ENCODE data around the gene ARSJ. TPM values are rescaled to one million over a fixed set of nuclear protein-coding genes. Genes with fewer than 3 reads are reported as not detected.
"Not testable (repeated sequence)": the region's sequence is repeated elsewhere in the genome, so short reads cannot be mapped to it uniquely, and the experiment has no call there.

The ARSJ gene
- total RNA-seq, 4 donors from 2014 or later = 1.8 to 5.2 (median 2.8) TPM

GRCh38 chr4:113943085-113943484, 36.4 kb downstream of the ARSJ start:
- no peak for DNase-seq
- Histone ChIP-seq H3K4me1 (no peaks in the 10 kb centered on the region), H3K36me3 (no peaks in the 10 kb centered on the region), H3K9me3 (no peaks in the 10 kb centered on the region), H3K4me3 (no peak overlapping the region), H3K27ac (no peak overlapping the region), H3K27me3 (no peaks in the 10 kb centered on the region)
- TF ChIP-seq EP300 (IDR thresholded peaks at IDR 0.05; ENCODE audit: low read depth) (no peak), POLR2AphosphoS5 (IDR thresholded peaks at IDR 0.05) (no peak), CTCF (IDR thresholded peaks at IDR 0.05) (no peak), POLR2A (IDR thresholded peaks at IDR 0.05) (no peak)
- 46 to 100% methylated on average over 1 of the region's 1 CpG for WGBS, 2 donors (ENCODE audit: low coverage in 1 of 2)
- in situ Hi-C loops (cut with MboI; ENCODE audit: low pct_ligation_motif_present in 1 of 4, low pct_unique_long_range_greater_than_20kb in 1 of 4, low sequenced_read_pairs in 3 of 4) = loop anchor here in 3 of 4 donors (10.0 to 25.0 kb wide), 3 partner anchors 132 to 556 kb away; no protein-coding TSS in a partner anchor
- intact Hi-C loops (cut with DNase I; ENCODE audit: low total_unique reads) = no loop called here

GRCh38 chr4:113941836-113942235, 37.6 kb downstream of the ARSJ start:
- in situ Hi-C loops (cut with MboI; ENCODE audit: low pct_ligation_motif_present in 1 of 4, low pct_unique_long_range_greater_than_20kb in 1 of 4, low sequenced_read_pairs in 3 of 4) = loop anchor here in 3 of 4 donors (10.0 to 25.0 kb wide), 3 partner anchors 133 to 555 kb away; no protein-coding TSS in a partner anchor
- intact Hi-C loops (cut with DNase I; ENCODE audit: low total_unique reads) = no loop called here
- TF ChIP-seq POLR2AphosphoS5 (IDR thresholded peaks at IDR 0.05) = no peak
- no peak for TF ChIP-seq CTCF (IDR thresholded peaks at IDR 0.05)
- no peak for TF ChIP-seq POLR2A (IDR thresholded peaks at IDR 0.05)
- TF ChIP-seq EP300 (IDR thresholded peaks at IDR 0.05; ENCODE audit: low read depth) = no peak

GRCh38 chr4:113940103-113940502, 39.3 kb downstream of the ARSJ start:
- DNase-seq; H3K27ac ChIP-seq; H3K4me3 ChIP-seq; H3K9me3 ChIP-seq; H3K27me3 ChIP-seq; intact Hi-C loops (cut with DNase I; ENCODE audit: low total_unique reads); H3K36me3 ChIP-seq; H3K4me1 ChIP-seq: not testable (repeated sequence)
- 93 to 94% methylated on average over 2 of the region's 2 CpGs for WGBS, 2 donors (ENCODE audit: low coverage in 1 of 2)
- in situ Hi-C loops (cut with MboI; ENCODE audit: low pct_ligation_motif_present in 1 of 4, low pct_unique_long_range_greater_than_20kb in 1 of 4, low sequenced_read_pairs in 3 of 4) = loop anchor here in 3 of 4 donors (10.0 to 25.0 kb wide), 3 partner anchors 135 to 553 kb away; no protein-coding TSS in a partner anchor

More at GRCh38 chr4:113941836-113942235, 37.6 kb downstream of the ARSJ start:
- H3K4me1 ChIP-seq = no peaks in the 10 kb centered on the region
- no peak for DNase-seq
- H3K27me3 ChIP-seq = no peaks in the 10 kb centered on the region
- H3K9me3 ChIP-seq = no peaks in the 10 kb centered on the region
- H3K36me3 ChIP-seq = no peaks in the 10 kb centered on the region
- WGBS, 2 donors (ENCODE audit: low coverage in 1 of 2) = 85 to 93% methylated on average over 1 of the region's 1 CpG
- H3K27ac ChIP-seq = no peak overlapping the region
- H3K4me3 ChIP-seq = no peak overlapping the region

- in situ Hi-C loops (cut with MboI; ENCODE audit: low pct_ligation_motif_present in 1 of 4, low pct_unique_long_range_greater_than_20kb in 1 of 4, low sequenced_read_pairs in 3 of 4) = loop anchor here in 3 of 4 donors (25.0 kb wide), 2 partner anchors 427 to 548 kb away; no protein-coding TSS in a partner anchor
- intact Hi-C loops (cut with DNase I; ENCODE audit: low total_unique reads) = no loop called here
- no peak overlapping the region for H3K27ac ChIP-seq
- no peaks in the 10 kb centered on the region for H3K4me1 ChIP-seq
- no peak overlapping the region for H3K4me3 ChIP-seq
- no peaks in the 10 kb centered on the region for H3K27me3 ChIP-seq
- TF ChIP-seq CTCF (IDR thresholded peaks at IDR 0.05) (no peak), POLR2AphosphoS5 (IDR thresholded peaks at IDR 0.05) (no peak), POLR2A (IDR thresholded peaks at IDR 0.05) (no peak), EP300 (IDR thresholded peaks at IDR 0.05; ENCODE audit: low read depth) (no peak)
- no peaks in the 10 kb centered on the region for H3K9me3 ChIP-seq
- H3K36me3 ChIP-seq = no peaks in the 10 kb centered on the region
- no peak for DNase-seq
These were observed 44.3 kb downstream of the ARSJ start for GRCh38 chr4:113935190-113935589.

GRCh38 chr4:113924706-113925105, 54.7 kb downstream of the ARSJ start:
- H3K4me1 ChIP-seq; H3K4me3 ChIP-seq; DNase-seq; H3K27ac ChIP-seq; H3K36me3 ChIP-seq; intact Hi-C loops (cut with DNase I; ENCODE audit: low total_unique reads); H3K9me3 ChIP-seq; H3K27me3 ChIP-seq: not testable (repeated sequence)
- in situ Hi-C loops (cut with MboI; ENCODE audit: low pct_ligation_motif_present in 1 of 4, low pct_unique_long_range_greater_than_20kb in 1 of 4, low sequenced_read_pairs in 3 of 4) = loop anchor here in 3 of 4 donors (25.0 kb wide), 2 partner anchors 438 to 537 kb away; no protein-coding TSS in a partner anchor
- 85 to 87% methylated on average over 4 of the region's 4 CpGs for WGBS, 2 donors (ENCODE audit: low coverage in 1 of 2)
